ENCODE data around the gene RHOBTB3. TPM values are rescaled to one million over a fixed set of nuclear protein-coding genes. Genes with fewer than 3 reads are reported as not detected.

Gene RHOBTB3
- polyA plus RNA-seq, 1 donor from 2014 or later: 1.9 TPM

DNA sequence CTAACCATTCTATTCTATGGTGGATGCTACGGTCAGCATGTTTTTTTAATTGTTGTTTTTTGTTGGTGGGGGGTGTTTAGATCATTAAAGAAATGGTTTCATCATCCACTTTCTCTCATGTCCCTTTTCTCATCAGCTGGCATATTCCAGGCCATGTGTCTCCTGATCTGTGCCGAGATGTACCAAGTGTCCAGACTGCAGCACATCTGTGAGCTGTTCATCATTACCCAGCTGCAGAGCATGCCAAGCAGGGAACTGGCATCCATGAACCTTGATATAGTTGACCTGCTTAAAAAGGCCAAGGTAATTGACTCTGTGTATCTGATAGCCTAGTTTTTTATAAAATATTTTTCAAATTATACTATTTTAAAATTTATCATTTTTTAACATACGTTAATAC is 52.5 kb downstream of the RHOBTB3 start:
- H3K27me3 Mint-ChIP-seq: no peaks in the 10 kb centered on the region
- H3K4me1 Mint-ChIP-seq: peaks cover 3 to 7% (median 4%) of the 10 kb centered on the region in 3 donors
- H3K9me3 Mint-ChIP-seq: no peaks in the 10 kb centered on the region
- H3K36me3 Mint-ChIP-seq: no peaks in the 10 kb centered on the region
- no peak overlapping the region for H3K4me3 Mint-ChIP-seq
- no peak overlapping the region for H3K27ac Mint-ChIP-seq

- H3K4me3 Mint-ChIP-seq: no peak overlapping the region
- H3K9me3 Mint-ChIP-seq: no peaks in the 10 kb centered on the region
- H3K4me1 Mint-ChIP-seq: peaks cover 5 to 13% (median 8%) of the 10 kb centered on the region in 3 donors
- H3K36me3 Mint-ChIP-seq: no peaks in the 10 kb centered on the region
- H3K27me3 Mint-ChIP-seq: no peaks in the 10 kb centered on the region
- no peak overlapping the region for H3K27ac Mint-ChIP-seq
Measured at GRCh38 chr5:95784514-95785302, 53.6 kb downstream of the RHOBTB3 start.

DNA sequence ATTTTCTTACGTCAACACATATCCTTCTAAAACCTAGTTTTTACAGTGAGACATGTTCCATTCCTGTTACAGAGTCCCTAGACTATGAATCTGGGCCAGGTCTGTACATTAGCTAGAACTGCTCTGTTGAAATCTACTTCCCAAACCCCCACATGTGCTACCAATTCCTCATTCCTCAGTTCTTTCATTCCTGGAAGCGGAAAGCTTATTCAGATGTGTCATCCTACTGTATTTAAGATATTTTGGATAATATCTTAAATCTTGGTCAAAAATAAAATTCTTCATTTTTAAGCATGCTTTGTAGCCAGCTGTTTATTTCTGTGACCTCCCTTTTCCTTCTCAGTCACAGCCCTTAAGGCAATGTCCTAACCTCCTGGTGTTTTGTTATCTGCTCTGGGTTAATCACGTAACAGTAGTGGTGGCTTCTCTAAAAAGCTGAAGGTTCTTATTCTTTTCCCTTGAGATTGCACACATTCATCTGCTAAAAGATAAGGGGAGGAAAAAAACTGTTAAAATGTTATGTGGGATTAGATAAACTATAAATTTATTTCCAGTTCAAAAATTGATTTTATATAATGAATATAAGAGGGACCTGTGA is 55.8 kb downstream of the RHOBTB3 start:
- Mint-ChIP-seq H3K9me3 (no peaks in the 10 kb centered on the region), H3K4me3 (no peak overlapping the region), H3K4me1 (peaks cover 3 to 8% (median 3%) of the 10 kb centered on the region in 3 donors), H3K27ac (no peak overlapping the region), H3K36me3 (no peaks in the 10 kb centered on the region), H3K27me3 (no peaks in the 10 kb centered on the region)

- Mint-ChIP-seq H3K9me3 (no peaks in the 10 kb centered on the region), H3K27me3 (no peaks in the 10 kb centered on the region), H3K4me3 (no peak overlapping the region), H3K36me3 (no peaks in the 10 kb centered on the region), H3K27ac (no peak overlapping the region), H3K4me1 (peaks cover 3 to 8% (median 3%) of the 10 kb centered on the region in 3 donors)
Measured at GRCh38 chr5:95788493-95788892, 57.4 kb downstream of the RHOBTB3 start.

DNA sequence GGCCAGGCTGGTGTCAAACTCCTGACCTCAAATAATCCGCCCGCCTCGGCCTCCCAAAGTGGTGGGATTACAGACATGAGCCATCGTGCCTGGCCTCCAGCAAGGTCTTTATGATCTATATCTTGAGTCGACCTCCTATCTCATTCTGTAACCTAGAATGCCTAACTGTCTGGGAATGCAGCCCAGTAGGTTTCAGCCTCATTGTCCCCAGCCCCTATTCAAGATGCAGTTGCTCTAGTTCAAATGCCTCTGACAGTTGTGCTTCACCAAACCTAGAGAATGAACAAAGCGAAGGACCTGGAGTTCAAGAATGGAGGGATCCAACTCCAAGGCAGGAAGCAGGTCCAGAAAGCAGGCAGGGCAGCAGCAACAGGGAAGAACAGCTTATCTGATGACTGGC is 60.6 kb downstream of the RHOBTB3 start:
- H3K27ac Mint-ChIP-seq: no peak overlapping the region
- peaks cover 3 to 8% (median 7%) of the 10 kb centered on the region in 3 donors for H3K4me1 Mint-ChIP-seq
- H3K36me3 Mint-ChIP-seq: peaks cover 3% of the 10 kb centered on the region

DNA sequence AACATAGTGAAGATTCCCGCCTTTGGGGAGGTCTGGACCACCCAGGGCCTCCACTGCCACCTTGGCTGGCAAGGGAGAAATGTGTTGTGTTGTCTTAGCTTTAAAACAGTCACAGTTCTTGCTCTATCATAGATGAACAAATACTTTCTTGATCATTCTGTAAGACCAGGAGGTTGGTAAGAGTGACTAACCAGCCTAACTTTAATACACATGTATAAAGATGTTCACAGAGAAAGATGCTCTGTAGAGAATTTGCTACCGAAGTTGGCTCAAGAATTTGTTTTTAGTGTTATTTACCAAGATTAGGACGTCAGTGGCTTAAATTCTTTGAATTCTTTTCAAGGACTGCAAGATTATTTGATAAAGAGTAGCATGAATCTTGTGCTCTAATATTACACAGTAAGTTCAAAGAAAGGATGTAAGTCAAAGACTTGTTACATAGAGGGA is 63.0 kb downstream of the RHOBTB3 start:
- Mint-ChIP-seq H3K4me1 (peaks cover 3 to 8% (median 7%) of the 10 kb centered on the region in 3 donors), H3K36me3 (peaks cover 3% of the 10 kb centered on the region), H3K9me3 (no peaks in the 10 kb centered on the region), H3K27ac (no peak overlapping the region), H3K27me3 (no peaks in the 10 kb centered on the region), H3K4me3 (no peak overlapping the region)

More for the DNA sequence above, 60.6 kb downstream of the RHOBTB3 start:
- Mint-ChIP-seq H3K4me3 (no peak overlapping the region), H3K9me3 (no peaks in the 10 kb centered on the region), H3K27me3 (no peaks in the 10 kb centered on the region)

- Mint-ChIP-seq H3K9me3 (no peaks in the 10 kb centered on the region), H3K27ac (no peak overlapping the region), H3K4me3 (no peak overlapping the region), H3K27me3 (no peaks in the 10 kb centered on the region), H3K4me1 (peaks cover 0 to 4% (median 0%) of the 10 kb centered on the region in 3 donors), H3K36me3 (peaks cover 3% of the 10 kb centered on the region)
Measured at GRCh38 chr5:95797301-95797700, 66.2 kb downstream of the RHOBTB3 start.

GRCh38 chr5:95798048-95798447 is 66.9 kb downstream of the RHOBTB3 start:
- Mint-ChIP-seq H3K9me3 (no peaks in the 10 kb centered on the region), H3K36me3 (peaks cover 3% of the 10 kb centered on the region), H3K27ac (no peak overlapping the region), H3K27me3 (no peaks in the 10 kb centered on the region), H3K4me1 (peaks cover 0 to 4% (median 0%) of the 10 kb centered on the region in 3 donors), H3K4me3 (no peak overlapping the region)

DNA sequence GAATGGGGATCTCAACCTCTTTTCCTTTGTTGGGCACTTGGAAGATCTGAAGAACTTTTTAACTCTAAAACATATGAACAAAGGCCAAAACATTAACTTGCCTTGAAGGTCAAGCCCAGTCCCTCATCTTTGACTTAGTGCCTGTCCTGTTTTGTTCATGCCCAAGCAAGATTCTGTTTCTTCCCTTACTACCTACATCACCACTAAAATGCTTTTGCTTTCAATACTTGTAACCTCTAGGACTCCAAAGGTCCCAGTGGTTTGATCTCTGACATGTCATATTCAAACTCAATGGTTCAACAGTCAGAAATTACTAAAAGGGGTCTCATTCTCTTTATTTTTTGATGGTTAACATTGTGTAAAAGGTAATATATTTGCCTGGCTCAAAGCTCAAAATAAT is 67.4 kb downstream of the RHOBTB3 start:
- H3K9me3 Mint-ChIP-seq: no peaks in the 10 kb centered on the region
- no peaks in the 10 kb centered on the region for H3K27me3 Mint-ChIP-seq
- H3K4me3 Mint-ChIP-seq: no peak overlapping the region
- peaks cover 0 to 4% (median 0%) of the 10 kb centered on the region in 3 donors for H3K4me1 Mint-ChIP-seq
- peaks cover 3% of the 10 kb centered on the region for H3K36me3 Mint-ChIP-seq
- peak overlapping the region in 1 of 3 donors; percentile 3 for H3K27ac Mint-ChIP-seq

DNA sequence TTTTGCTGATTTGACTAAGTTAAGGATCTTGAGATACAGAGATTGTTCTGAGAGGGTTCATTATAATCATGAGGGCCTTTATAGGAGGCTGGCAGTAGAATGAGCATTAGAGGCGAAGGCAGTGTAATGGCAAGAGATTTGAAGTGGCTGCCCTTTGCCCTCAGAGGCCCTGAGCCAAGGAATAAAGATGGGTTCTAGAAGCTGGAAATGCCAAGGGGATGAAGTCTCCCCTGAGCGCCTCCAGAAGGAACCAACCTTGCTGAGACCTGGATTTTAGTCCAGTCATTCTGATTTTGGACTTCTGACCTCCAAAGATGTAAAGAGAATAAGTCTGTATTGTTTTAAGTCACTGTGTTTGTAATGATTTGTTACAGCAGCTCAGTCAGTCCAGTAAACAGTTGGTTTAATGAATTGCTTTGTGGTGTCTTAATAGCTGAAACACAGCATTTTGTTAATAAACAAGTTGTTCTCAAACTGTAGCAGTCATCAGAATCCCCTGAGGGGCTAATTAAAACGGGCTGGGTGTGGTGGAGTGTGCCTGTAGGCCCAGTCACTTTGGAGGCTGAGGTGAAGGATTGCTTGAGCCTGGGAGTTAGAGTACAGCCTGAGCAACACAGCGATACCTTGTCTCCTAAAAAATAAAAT is 68.2 kb downstream of the RHOBTB3 start:
- Mint-ChIP-seq H3K4me3 (no peak overlapping the region), H3K27me3 (no peaks in the 10 kb centered on the region), H3K9me3 (no peaks in the 10 kb centered on the region), H3K27ac (peak overlapping the region in 1 of 3 donors; percentile 57), H3K36me3 (peaks cover 3% of the 10 kb centered on the region), H3K4me1 (peaks cover 0 to 4% (median 0%) of the 10 kb centered on the region in 3 donors)

DNA sequence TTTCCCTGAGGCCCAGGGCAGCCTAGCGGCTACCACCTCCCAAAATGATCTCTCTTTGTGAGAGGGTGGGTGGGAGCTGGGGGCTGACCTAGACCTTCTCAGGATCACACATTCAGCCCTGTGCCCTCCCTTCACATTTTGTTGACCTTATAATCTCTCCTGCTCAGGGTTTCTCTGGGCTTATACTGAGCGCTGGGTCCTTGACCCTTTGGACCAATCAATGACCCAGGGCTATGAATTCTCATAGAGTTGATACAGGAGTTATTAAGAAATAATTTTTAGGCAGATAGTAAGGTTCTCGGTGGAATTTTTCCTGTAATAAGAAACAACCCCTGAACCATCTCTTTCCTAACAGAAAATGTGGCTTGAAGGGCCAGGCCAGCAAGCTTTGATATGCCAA is 69.4 kb downstream of the RHOBTB3 start:
- Mint-ChIP-seq H3K36me3 (peaks cover 5% of the 10 kb centered on the region), H3K9me3 (peaks cover 0 to 2% (median 0%) of the 10 kb centered on the region in 3 donors), H3K4me1 (peaks cover 0 to 4% (median 0%) of the 10 kb centered on the region in 3 donors), H3K27me3 (no peaks in the 10 kb centered on the region), H3K27ac (no peak overlapping the region), H3K4me3 (no peak overlapping the region)

GRCh38 chr5:95801532-95801931 is 70.4 kb downstream of the RHOBTB3 start:
- Mint-ChIP-seq H3K36me3 (peaks cover 2% of the 10 kb centered on the region), H3K27ac (no peak overlapping the region), H3K9me3 (peaks cover 0 to 2% (median 0%) of the 10 kb centered on the region in 3 donors), H3K27me3 (no peaks in the 10 kb centered on the region), H3K4me3 (no peak overlapping the region), H3K4me1 (no peaks in the 10 kb centered on the region)

- H3K36me3 Mint-ChIP-seq: peaks cover 2% of the 10 kb centered on the region
- H3K27me3 Mint-ChIP-seq: no peaks in the 10 kb centered on the region
- no peak overlapping the region for H3K4me3 Mint-ChIP-seq
- no peak overlapping the region for H3K27ac Mint-ChIP-seq
- H3K4me1 Mint-ChIP-seq: no peaks in the 10 kb centered on the region
- H3K9me3 Mint-ChIP-seq: peaks cover 0 to 2% (median 0%) of the 10 kb centered on the region in 3 donors
Measured at GRCh38 chr5:95801961-95802360, 70.8 kb downstream of the RHOBTB3 start.

- peaks cover 9 to 10% (median 9%) of the 10 kb centered on the region in 3 donors for H3K4me1 Mint-ChIP-seq
- peaks cover 2% of the 10 kb centered on the region for H3K36me3 Mint-ChIP-seq
- peaks cover 0 to 2% (median 0%) of the 10 kb centered on the region in 3 donors for H3K9me3 Mint-ChIP-seq
- no peak overlapping the region for H3K4me3 Mint-ChIP-seq
- no peaks in the 10 kb centered on the region for H3K27me3 Mint-ChIP-seq
- H3K27ac Mint-ChIP-seq: no peak overlapping the region
Measured at GRCh38 chr5:95803271-95804148, 72.4 kb downstream of the RHOBTB3 start.
